ENCODE results near the gene OGDH.
A peak's percentile ranks its signal among the peaks of the same experiment; 100 is the strongest.
"Not testable (repeated sequence)": the region's sequence is repeated elsewhere in the genome, so short reads cannot be mapped to it uniquely, and the experiment has no call there.

The OGDH gene

DNA sequence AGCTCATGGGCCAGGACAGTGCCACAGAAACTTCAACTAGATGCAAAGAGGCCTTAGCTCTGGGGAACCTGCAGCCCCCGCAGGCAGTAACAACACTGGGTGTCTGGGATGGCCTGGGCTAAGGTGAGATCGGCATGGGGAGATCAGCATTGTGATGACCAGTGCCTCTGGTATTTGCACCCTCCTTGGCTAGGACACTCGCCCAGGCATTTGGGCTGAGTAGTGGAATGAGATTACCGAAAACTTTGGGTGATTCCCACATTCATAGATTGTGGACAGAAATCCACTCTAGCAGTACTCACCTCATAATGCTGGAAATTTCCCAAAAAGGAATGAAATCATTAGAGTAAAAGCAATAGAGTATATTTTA is 71.7 kb downstream of the OGDH start:
- H3K27ac Mint-ChIP-seq = no peak overlapping the region
- H3K27me3 Mint-ChIP-seq (ENCODE audit: low read depth) = no peaks in the 10 kb centered on the region
- no peak overlapping the region for H3K4me3 Mint-ChIP-seq
- peaks cover 3% of the 10 kb centered on the region for H3K4me1 Mint-ChIP-seq (ENCODE audit: low read depth)
- H3K36me3 Mint-ChIP-seq (ENCODE audit: low read depth) = peaks cover 46% of the 10 kb centered on the region
- no peaks in the 10 kb centered on the region for H3K9me3 Mint-ChIP-seq

DNA sequence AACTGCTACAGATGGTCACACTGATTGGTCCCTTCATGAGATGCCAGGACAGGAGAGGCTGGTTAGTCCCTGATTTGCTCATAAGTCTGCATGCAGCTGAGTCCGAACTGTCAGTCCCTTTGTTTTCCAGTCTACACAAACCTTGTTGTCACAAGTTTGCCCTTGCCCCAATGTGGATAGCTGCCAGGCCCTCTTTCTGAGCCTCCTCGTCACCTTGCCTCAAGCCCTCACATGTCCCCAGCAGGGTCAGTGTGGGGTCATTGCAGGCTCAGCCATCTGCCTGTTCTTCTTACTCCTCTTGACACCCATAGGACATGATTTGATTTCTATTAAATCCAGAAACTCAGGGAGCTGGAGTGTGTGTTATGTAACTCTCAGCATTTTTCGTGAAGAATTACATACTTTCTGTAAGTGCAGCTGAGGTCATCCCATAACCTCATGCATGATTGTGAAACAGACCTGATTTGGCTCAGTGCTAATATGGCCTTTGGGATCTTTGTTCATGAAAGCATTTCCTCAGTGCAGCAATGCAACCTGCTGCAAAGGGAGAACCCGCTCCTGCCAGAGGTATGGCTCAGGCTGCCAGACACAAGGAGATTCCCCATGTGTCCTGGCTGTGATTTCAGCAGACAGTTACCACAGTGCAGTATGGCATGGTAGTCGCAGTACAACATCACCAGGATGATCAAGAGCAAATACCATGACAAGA is 72.2 kb downstream of the OGDH start:
- H3K27me3 Mint-ChIP-seq (ENCODE audit: low read depth) = no peaks in the 10 kb centered on the region
- H3K4me1 Mint-ChIP-seq (ENCODE audit: low read depth) = peaks cover 3% of the 10 kb centered on the region
- no peaks in the 10 kb centered on the region for H3K9me3 Mint-ChIP-seq
- H3K36me3 Mint-ChIP-seq (ENCODE audit: low read depth) = peaks cover 46% of the 10 kb centered on the region
- H3K4me3 Mint-ChIP-seq = no peak overlapping the region
- H3K27ac Mint-ChIP-seq = no peak overlapping the region

DNA sequence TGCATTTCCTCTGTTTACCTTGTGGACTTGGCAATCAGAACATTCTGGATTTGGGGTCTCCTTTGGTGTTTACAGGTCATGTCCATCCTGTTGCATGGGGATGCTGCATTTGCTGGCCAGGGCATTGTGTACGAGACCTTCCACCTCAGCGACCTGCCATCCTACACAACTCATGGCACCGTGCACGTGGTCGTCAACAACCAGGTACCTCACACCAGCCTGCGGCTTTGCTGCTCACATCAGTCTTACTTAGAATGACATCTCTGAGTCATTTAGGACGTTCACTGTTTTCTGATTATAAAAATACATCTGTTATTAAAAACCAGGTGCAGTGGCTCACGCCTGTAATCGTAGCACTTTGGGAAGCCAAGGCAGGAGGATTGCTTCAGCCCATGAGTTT is 75.2 kb downstream of the OGDH start:
- Mint-ChIP-seq H3K9me3 (no peaks in the 10 kb centered on the region), H3K4me1 (ENCODE audit: low read depth) (peaks cover 3% of the 10 kb centered on the region), H3K27ac (no peak overlapping the region), H3K4me3 (no peak overlapping the region), H3K27me3 (ENCODE audit: low read depth) (no peaks in the 10 kb centered on the region), H3K36me3 (ENCODE audit: low read depth) (peaks cover 41% of the 10 kb centered on the region)

DNA sequence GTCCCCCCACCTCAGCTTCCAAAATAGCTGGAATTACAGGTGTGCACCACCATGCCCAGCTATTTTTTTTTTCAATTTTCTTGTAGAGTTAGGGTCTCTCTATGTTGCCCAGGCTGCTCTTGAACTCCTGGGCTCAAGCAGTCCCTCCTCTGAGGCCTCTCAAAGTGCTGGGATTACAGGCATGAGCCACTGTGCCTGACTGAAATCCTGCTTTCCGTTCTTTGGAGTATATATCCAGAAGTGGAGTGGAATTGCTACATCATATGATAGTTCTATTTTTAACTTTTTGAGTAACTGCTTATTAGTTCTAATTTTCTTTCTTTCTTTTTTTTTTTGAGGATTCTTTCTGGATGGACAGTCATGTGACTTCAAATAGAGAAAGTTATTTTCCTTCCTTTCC is 79.3 kb downstream of the OGDH start:
- no peak overlapping the region for H3K27ac Mint-ChIP-seq
- H3K36me3 Mint-ChIP-seq (ENCODE audit: low read depth) = peaks cover 34% of the 10 kb centered on the region
- no peaks in the 10 kb centered on the region for H3K9me3 Mint-ChIP-seq
- H3K4me1 Mint-ChIP-seq (ENCODE audit: low read depth) = peaks cover 2% of the 10 kb centered on the region
- no peak overlapping the region for H3K4me3 Mint-ChIP-seq
- no peaks in the 10 kb centered on the region for H3K27me3 Mint-ChIP-seq (ENCODE audit: low read depth)

DNA sequence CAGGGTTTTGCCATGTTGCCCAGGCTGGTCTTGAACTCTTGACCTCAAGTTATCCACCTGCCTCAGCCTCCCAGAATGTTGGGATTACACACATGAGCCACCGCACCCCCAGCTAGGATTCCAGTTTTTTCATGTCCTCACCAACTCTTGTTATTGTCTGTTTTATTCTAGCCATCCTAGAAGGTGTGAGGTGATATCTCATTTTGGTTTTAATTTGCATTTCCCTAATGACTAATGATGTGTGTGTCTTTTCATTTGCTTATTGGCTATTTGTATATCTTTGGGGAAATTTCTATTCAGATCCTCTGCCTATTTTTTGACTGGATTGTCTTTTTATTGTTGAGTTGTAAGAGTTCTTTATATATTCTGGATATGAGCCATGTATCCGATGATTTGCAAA is 83.0 kb downstream of the OGDH start:
- Mint-ChIP-seq H3K4me1 (ENCODE audit: low read depth) (peaks cover 3% of the 10 kb centered on the region), H3K36me3 (ENCODE audit: low read depth) (peaks cover 32% of the 10 kb centered on the region), H3K27ac (no peak overlapping the region), H3K4me3 (no peak overlapping the region), H3K9me3 (no peaks in the 10 kb centered on the region), H3K27me3 (ENCODE audit: low read depth) (no peaks in the 10 kb centered on the region)

DNA sequence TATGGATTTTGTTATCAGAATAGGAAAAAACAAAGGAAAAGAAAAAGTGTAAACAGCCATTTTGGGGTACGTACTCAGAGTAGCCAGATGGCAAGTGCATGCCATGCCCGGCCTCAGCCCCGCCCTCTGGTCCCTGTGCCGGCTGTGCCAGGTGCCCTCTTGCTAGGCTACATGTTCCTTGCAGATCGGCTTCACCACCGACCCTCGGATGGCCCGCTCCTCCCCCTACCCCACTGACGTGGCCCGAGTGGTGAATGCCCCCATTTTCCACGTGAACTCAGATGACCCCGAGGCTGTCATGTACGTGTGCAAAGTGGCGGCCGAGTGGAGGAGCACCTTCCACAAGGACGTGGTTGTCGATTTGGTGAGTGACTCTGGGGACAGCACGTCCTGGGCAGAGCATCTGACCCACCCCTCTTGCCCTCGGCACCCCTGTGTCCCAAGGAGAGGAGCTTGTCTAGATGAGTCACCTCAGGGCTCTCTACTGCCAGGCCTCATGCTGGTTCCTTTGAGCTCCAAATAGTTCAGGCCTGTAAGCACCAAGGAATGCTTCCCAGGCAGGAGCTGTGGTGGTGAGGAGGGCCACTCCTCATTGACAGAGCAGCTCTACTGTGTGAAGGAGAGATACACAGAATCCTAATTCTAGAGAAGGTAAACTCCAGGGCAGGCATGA is 87.3 kb downstream of the OGDH start:
- Mint-ChIP-seq H3K27me3 (ENCODE audit: low read depth) (no peaks in the 10 kb centered on the region), H3K36me3 (ENCODE audit: low read depth) (peaks cover 61% of the 10 kb centered on the region), H3K27ac (no peak overlapping the region), H3K4me3 (no peak overlapping the region), H3K9me3 (no peaks in the 10 kb centered on the region), H3K4me1 (ENCODE audit: low read depth) (peaks cover 3% of the 10 kb centered on the region)

DNA sequence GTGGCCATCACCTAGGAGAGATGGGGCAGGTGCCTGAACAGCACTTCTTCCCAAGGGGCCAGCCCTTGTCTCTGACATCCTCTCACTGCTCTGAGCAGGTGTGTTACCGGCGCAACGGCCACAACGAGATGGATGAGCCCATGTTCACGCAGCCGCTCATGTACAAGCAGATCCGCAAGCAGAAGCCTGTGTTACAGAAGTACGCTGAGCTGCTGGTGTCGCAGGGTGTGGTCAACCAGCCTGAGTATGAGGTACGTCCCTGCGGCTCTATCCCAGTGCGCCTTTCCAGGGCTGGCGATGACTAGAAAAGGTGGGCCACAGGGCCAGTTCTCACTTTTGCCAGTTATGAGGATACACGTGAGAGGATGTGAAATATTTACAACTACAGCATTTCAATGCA is 87.9 kb downstream of the OGDH start:
- Mint-ChIP-seq H3K27ac (peak overlapping the region; percentile 4), H3K27me3 (ENCODE audit: low read depth) (no peaks in the 10 kb centered on the region), H3K9me3 (peaks cover 2% of the 10 kb centered on the region), H3K4me1 (ENCODE audit: low read depth) (peaks cover 3% of the 10 kb centered on the region), H3K36me3 (ENCODE audit: low read depth) (peaks cover 65% of the 10 kb centered on the region), H3K4me3 (no peak overlapping the region)

DNA sequence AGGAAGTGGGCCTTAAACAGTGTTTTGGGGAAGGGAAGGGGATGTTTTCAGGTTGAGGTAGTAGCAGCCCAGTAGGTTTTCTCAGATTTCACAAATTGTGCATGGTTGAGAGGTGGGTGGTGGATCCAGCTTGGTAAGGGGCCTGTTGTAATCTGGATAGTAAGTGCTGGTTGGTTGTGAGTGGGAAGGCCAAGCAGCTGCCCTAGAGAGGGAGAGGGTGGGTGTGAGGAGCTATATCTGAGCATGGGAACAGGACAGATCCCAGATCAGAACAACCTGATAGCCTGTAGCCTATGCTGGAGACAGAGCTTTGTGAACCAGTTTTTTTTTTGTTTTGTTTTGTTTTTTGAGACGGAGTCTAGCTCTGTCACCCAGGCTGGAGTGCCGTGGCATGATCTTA is 88.3 kb downstream of the OGDH start:
- Mint-ChIP-seq H3K27ac (peak overlapping the region; percentile 4), H3K36me3 (ENCODE audit: low read depth) (peaks cover 66% of the 10 kb centered on the region)

DNA sequence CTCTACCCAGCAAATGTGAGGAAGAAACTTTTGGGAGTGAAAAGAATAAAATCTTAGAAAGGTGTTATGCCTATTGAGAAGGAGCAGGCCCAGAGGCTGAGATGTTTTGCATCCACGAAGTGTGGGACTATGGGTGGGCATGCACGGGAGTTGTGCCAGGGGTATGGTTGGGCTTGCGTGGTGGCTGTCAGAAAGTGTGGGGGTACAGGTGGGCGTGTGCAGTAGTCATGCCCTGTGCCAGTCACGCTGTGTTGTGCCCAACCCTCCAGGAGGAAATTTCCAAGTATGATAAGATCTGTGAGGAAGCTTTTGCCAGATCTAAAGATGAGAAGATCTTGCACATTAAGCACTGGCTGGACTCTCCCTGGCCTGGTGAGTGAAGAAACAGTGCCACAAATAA is 89.3 kb downstream of the OGDH start:
- peaks cover 71% of the 10 kb centered on the region for H3K36me3 Mint-ChIP-seq (ENCODE audit: low read depth)
- peaks cover 7% of the 10 kb centered on the region for H3K9me3 Mint-ChIP-seq
- H3K4me3 Mint-ChIP-seq = no peak overlapping the region
- peaks cover under 1% of the 10 kb centered on the region for H3K4me1 Mint-ChIP-seq (ENCODE audit: low read depth)
- H3K27me3 Mint-ChIP-seq (ENCODE audit: low read depth) = no peaks in the 10 kb centered on the region
- H3K27ac Mint-ChIP-seq = no peak overlapping the region

More for the DNA sequence above, 88.3 kb downstream of the OGDH start:
- no peaks in the 10 kb centered on the region for H3K27me3 Mint-ChIP-seq (ENCODE audit: low read depth)
- no peak overlapping the region for H3K4me3 Mint-ChIP-seq
- H3K9me3 Mint-ChIP-seq = peaks cover 6% of the 10 kb centered on the region
- peaks cover 3% of the 10 kb centered on the region for H3K4me1 Mint-ChIP-seq (ENCODE audit: low read depth)

DNA sequence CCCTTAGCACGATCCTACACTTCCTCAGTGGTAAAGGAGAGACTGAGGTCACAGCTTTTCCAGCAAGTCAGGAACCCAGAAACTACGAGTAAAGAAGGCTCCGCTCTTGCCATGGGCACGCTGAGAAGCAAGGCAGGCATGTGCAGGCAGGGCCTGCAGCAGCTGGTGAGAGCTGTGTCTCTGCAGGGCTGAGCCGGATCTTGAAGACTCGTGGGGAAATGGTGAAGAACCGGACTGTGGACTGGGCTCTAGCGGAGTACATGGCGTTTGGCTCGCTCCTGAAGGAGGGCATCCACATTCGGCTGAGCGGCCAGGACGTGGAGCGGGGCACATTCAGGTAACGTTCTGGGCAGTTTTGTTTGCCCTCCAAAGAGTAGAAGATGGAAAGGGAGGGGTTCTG is 90.3 kb downstream of the OGDH start:
- peaks cover 7% of the 10 kb centered on the region for H3K9me3 Mint-ChIP-seq
- H3K27me3 Mint-ChIP-seq (ENCODE audit: low read depth) = no peaks in the 10 kb centered on the region
- H3K36me3 Mint-ChIP-seq (ENCODE audit: low read depth) = peaks cover 74% of the 10 kb centered on the region
- H3K4me1 Mint-ChIP-seq (ENCODE audit: low read depth) = no peaks in the 10 kb centered on the region
- H3K4me3 Mint-ChIP-seq = no peak overlapping the region
- no peak overlapping the region for H3K27ac Mint-ChIP-seq

DNA sequence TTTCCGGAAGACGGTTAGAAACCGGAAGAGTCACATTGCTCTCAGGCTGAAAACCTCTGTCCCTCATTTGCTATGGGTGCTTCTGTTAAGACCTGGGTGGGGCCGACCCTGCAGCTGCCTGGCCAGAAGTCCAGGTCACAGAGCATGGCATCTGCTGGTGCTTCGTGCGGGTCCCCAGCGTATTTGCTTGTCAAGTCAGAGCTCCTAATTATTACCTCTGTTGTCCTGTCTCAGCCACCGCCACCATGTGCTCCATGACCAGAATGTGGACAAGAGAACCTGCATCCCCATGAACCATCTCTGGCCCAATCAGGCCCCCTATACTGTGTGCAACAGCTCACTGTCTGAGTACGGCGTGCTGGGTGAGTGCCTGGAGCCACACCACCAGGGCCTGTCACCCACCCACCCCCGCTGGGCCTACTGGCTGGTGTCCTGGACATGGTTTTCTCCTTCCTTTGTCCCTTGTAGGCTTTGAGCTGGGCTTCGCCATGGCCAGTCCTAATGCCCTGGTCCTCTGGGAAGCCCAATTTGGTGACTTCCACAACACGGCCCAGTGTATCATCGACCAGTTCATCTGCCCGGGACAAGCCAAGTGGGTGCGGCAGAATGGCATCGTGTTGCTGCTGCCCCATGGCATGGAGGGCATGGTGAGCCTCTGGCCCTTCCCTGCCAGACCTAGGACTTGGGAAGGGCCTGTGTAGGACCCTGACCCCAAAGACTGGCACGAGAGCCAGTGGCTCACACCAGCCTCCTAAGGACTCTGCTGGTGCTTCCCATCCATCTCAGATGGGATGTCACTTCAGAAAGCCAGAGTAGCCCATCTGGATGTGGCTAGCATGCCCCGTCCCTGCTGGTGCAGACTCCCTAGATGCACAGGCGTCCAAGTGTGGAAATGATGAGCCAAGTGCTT is 91.0 kb downstream of the OGDH start:
- Mint-ChIP-seq H3K27ac (no peak overlapping the region), H3K27me3 (ENCODE audit: low read depth) (no peaks in the 10 kb centered on the region), H3K36me3 (ENCODE audit: low read depth) (peaks cover 73% of the 10 kb centered on the region), H3K9me3 (peaks cover 7% of the 10 kb centered on the region), H3K4me3 (no peak overlapping the region), H3K4me1 (ENCODE audit: low read depth) (no peaks in the 10 kb centered on the region)

DNA sequence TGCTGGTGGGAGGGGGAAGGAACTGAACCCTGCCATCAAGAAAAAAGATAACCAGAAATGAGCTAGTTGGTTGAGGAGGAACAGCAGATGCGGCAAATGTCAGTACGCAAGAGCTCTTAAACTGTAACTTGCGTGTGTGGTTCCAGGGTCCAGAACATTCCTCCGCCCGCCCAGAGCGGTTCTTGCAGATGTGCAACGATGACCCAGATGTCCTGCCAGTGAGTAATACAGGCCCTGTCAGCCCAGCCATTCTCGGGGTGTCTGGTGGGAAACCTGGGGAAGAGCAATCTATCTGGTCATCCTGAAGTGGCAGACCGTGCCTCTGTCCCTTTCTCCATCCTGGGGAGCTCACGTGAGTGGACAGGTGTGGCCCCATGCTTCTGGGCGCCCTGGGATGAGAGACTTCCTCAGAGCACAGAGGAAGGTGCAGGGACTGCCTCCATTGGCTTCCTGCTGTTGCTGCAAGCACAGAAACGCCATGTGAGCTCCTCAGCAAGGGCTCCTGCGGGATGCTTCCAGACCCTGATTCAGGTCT is 91.7 kb downstream of the OGDH start:
- H3K9me3 Mint-ChIP-seq = peaks cover 7% of the 10 kb centered on the region
- H3K27ac Mint-ChIP-seq = no peak overlapping the region
- H3K27me3 Mint-ChIP-seq (ENCODE audit: low read depth) = no peaks in the 10 kb centered on the region
- H3K4me3 Mint-ChIP-seq = no peak overlapping the region
- H3K36me3 Mint-ChIP-seq (ENCODE audit: low read depth) = peaks cover 77% of the 10 kb centered on the region
- no peaks in the 10 kb centered on the region for H3K4me1 Mint-ChIP-seq (ENCODE audit: low read depth)

DNA sequence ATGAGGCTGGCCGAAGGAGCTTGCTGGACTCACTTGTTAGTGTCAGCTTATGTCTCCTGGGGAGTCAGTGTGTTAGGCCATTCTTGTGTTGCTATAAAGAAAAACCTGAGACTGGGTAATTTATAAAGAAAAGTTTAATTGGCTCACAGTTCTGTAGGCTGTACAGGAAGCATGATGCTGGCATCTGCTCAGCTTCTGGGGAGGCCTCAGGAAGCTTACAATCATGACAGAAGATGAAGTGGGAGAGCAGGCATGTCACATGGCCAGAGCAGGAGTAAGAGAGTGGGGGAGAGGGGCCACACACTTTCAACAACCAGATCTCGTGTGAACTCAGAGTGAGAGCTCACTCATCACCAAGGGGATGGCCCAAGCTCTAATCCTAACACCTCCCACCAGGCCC is 93.2 kb downstream of the OGDH start:
- peaks cover 75% of the 10 kb centered on the region for H3K36me3 Mint-ChIP-seq (ENCODE audit: low read depth)
- not testable (repeated sequence) for H3K4me1 Mint-ChIP-seq (ENCODE audit: low read depth); H3K9me3 Mint-ChIP-seq; H3K4me3 Mint-ChIP-seq; H3K27me3 Mint-ChIP-seq (ENCODE audit: low read depth); H3K27ac Mint-ChIP-seq

DNA sequence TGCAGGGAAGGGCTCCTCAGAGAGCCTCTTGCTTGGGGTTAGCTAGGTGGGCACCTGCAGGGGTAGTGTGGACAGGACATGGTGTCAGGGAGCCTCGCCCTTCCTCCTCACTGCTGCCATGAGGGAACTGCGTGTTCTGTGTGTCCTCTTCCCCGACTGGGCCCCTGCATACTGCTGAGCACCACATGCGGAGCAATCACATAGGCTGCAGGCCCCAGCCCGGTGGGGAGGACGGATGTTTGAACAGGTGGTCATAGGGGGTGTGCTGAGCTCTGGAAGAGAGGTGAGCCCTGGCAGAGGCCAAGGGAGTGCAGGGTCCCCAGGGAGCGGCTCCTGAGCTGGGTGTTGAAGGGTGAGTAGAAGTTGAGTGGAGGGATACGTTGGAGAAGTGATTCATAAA is 93.9 kb downstream of the OGDH start:
- peaks cover 74% of the 10 kb centered on the region for H3K36me3 Mint-ChIP-seq (ENCODE audit: low read depth)
- no peak overlapping the region for H3K4me3 Mint-ChIP-seq
- H3K27ac Mint-ChIP-seq = peak overlapping the region; percentile 52
- H3K27me3 Mint-ChIP-seq (ENCODE audit: low read depth) = no peaks in the 10 kb centered on the region
- no peaks in the 10 kb centered on the region for H3K4me1 Mint-ChIP-seq (ENCODE audit: low read depth)
- peaks cover 7% of the 10 kb centered on the region for H3K9me3 Mint-ChIP-seq
